NK-92 treated with Interleukin-12 subunit alpha and Interleukin-12 subunit beta, amount 100 ng/mL, for 24 hours (cell line): Measurements from ENCODE around the gene PRCD.

Experiments used
- DNase-seq: peaks from one replicate; lab custom pipeline; 2025; lab: John Stamatoyannopoulos, UW

PRCD gene, protein sequence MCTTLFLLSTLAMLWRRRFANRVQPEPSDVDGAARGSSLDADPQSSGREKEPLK

DNA sequence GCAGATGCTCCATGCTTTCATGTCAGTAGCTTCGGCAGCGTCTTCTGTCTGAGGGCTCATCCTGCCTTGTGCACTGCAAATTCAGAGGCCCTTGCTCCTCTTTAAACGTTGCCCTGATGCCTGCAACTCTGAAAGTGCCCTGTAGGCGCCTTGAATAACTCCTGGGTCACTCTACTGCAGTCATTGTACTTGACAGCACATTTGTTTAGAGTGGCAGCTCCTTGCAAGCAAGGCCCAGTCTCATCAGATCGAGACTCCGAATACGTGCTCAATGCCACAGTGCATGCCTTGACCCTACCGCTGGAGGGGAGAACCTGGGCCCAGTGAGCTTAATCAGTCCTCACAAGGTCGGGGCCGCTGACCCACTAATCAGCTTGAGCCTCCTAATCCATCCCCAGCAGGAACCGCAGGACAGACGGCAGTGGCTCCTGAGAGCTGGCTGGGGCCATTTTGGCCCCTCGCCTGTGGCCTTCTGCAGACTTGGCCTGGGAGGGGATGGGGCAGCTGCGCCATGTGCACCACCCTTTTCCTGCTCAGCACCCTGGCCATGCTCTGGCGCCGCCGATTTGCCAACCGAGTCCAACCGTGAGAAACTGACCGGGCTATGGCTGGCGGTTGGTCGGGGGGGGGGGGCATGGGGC lies at the start of gene PRCD:
PRCD (plus strand) TSS at position 414 of the 641 bp plus-strand sequence; CDS start at position 512, 98 bp downstream.
- DNase-seq = no peak

- no peak for DNase-seq
Measured at GRCh38 chr17:76490112-76490710, 49.6 kb upstream of the PRCD start.

GRCh38 chr17:76491271-76492122 lies 48.3 kb upstream of the PRCD start:
- DNase-seq = no peak

GRCh38 chr17:76492123-76492988 lies 47.5 kb upstream of the PRCD start:
- DNase-seq = no peak

DNA sequence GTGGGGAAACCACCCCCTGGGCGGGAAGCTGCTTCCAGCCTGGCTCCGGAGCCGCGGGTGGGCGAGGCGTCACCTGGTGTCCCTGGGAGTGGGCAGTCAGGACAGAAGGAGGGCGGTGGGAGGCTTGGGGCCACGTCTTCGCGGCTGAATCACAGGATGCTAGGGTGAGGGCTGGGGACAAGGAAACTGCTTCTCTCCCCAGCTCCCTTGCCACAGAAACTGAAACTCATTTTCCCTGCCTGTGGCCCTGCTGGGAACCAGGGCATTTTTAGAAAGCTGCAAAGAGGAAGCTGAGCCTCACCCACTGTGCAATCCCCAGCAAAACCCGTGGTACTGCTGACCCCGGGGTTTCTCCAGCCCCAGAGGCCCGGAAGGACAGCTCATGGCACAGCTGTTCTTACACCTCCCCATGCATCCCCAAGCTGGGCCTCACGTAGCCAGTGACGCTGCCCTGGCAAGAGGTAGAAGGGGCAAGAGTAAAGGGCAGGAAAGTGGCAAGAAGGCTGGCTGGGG lies 46.8 kb upstream of the PRCD start:
- peak; percentile 26 for DNase-seq

DNA sequence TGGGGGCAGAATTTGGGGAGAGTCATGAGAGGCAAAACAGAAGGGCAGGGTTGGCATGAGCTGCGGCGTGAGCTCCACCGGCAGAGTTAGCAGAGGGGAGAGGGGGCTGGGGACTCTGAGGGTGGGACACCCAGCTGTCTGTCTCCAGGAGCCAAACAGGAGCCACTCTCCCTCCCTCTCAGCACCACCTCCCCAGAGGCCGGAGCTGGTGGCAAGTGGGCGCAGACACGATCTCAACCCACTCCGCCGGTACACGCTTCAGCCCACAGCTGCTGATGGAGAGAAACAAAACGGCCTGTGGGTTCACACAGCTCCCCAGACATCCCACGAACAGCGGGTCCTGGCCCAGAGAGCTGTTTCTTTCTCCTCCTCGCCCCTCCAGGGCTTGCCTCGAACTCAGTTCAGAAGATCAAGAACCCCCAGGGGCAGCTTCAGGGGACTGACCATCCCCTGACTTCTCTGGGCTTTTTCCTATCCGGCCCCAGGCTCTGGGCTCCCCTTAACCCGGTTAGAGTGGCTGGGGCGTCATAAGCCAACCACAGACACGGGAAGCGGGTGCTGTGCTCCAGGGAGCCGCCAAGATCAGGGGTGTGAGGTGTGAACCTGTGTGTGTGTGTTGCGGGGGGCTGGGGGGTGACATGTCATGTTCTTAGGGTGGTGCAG lies 46.2 kb upstream of the PRCD start:
- no peak for DNase-seq

DNA sequence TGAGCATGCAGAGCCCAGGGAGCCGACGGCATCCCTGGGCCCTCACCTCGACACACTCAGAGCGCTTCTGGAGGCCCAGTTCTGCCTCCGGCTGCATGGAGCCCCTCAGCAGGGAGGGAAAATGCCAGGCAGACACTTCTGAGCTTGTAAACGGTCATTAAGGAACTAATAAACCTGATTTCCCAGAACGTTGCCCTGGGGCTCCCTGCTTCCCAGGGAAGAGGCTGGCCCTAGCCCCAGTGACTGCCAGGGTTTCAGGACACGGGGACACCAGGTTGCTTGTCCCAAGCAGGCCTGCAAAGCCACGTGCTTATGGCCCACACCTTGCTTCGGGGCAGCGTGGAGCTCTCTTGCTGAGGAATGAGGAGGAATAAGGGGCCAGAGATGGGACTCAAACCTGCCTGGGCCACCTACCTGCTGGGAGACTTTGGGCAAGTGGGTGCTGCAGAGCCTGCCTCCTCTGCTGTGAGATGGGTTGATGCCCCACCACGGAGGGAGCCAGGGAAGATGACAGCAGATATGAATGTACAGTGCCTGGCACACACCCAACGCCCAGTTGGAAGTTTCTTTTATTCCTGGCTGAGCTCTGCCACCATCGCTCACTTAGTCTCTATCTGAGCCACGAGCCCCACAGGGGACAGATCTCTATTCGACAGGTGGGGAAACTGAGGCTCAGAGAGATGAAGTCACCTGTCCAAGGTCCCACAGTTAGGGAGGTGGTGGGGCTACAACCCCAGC lies 44.0 kb upstream of the PRCD start:
- no peak for DNase-seq

DNA sequence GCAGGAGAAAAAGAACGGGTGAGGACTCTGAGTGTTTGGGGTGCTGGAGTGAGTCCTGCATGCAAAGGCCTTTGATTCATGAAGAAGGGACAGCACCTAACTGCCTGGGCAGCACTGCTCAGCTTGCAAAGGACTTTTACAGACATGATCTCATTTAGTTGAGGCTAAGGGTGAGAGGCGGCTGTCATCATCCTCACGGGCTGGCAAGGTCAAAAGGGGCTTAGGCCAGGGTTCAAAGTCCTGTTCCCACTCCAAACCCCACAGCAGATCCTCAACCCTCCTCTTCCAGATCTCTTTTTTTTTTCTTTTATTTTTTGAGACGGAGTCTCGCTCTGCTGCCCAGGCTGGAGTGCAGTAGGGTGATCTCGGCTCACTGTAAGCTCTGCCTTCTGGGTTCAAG lies 43.4 kb upstream of the PRCD start:
- no peak for DNase-seq

- DNase-seq = no peak
Measured at GRCh38 chr17:76497699-76497978, 42.2 kb upstream of the PRCD start.

DNA sequence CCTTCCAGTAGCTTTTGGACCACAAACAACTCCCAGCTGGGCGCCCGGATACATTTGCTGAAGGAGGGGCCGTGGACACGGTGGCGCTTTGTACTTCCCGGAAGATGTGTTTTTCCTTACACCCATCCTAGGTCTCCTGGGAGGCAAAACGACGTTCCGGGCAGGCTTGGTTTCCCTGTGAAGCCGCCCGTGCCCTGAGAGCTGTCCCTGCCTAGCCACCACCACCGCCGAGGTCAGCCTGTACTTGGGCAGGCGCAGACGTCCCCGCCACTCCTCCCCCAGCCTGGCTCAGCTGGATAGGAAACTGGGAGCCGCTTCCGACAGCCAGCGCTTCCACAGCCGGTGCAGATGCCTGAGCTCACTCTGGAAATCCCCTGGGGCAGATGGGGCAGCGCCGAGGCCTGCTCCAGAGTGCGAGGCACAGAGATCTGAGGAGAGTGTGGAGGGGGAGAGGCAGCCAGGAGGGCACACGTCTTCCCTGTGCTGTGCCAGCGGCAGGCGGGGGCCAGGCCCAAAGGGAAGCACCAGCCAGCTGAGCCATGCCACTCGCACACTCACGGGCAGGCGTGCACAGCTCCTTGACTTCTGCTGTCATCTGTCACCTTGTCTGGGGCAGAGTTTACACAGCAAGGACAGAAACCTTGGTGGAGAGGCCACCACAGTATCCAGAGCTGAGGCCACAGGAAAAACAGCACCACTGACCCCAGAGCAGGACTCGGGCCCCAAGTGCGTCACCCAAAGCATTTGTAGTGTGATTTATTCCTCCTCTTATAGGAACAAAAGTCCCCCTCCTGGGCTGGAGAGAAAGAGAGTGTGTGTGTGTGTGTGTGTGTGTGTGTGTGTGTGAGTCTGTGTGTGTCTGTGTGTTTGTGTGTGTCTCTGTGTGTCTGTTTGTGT lies 41.6 kb upstream of the PRCD start:
- no peak for DNase-seq

- no peak for DNase-seq
Measured at GRCh38 chr17:76498876-76499251, 41.0 kb upstream of the PRCD start.

DNA sequence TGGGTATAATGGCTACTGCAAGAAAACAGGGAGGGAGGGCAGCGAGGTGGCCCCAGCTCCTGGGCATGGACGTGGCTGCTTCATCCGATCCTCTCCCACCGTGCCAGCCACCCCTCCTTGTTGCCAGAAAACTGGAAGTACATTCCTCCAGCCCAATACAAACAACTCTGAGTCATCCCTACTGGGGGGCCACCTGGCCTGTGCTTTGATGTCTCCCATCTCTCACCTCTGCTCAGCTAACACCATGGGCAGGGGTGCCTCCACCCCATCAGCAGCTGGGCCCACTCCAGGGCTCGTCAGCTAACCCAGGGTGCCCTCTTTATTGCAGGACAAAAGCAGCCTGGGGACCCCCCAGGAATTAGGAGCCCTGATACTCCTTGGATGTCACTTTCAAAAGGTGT lies 40.6 kb upstream of the PRCD start:
- DNase-seq = no peak

- no peak for DNase-seq
Measured at GRCh38 chr17:76500074-76500746, 39.6 kb upstream of the PRCD start.

DNA sequence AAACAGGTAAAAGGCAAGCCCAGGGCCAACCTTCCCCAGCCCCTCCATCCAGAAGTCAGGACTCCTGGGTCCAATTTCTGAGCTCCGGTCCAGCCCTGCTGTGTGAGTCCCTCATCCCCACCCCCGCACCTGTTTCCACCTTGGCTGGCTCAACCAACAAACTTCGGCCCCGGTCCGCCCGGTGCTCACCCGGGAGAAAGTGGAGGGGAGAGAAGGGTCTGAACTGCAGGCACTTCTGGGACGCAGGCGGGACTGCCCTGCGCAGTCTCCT lies 39.2 kb upstream of the PRCD start:
- no peak for DNase-seq

- peak; percentile 86 for DNase-seq
Measured at GRCh38 chr17:76501018-76501826, 38.6 kb upstream of the PRCD start, which contains the start of gene RHBDF2. RHBDF2 (minus strand) TSS chr17:76501423; CDS start chr17:76481524, 19,899 bp downstream.

DNA sequence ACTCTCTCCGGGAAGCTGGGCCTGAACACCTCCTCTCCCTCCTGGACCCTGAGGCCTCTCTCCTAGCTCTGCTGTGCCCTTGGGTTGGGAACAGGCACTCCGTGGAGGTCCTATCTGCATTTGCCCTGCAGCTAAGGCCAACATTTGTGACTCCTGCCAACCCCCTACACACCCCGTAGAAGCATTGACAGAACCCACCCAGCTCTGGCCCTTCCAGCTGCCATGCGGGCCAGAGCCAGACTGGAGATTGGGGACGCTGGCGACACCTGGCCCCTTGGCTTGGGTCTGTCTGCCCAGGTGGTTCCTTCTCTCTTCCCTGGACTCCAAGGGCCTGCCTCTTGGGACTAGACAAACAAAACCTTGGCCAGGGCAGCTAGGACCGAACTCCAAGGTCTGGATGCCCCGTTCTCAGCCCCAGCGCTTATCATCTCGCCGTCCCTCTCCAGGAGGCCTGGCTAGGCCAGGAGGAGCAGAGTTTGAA lies 38.0 kb upstream of the PRCD start:
- no peak for DNase-seq

- no peak for DNase-seq
Measured at GRCh38 chr17:76502341-76503211, 37.3 kb upstream of the PRCD start.
